ENCODE results near the gene ERMARD.

GRCh38 chr6:169741344-169741743 lies 10.1 kb upstream of the ERMARD start:
- TF ChIP-seq, protein P1, sequence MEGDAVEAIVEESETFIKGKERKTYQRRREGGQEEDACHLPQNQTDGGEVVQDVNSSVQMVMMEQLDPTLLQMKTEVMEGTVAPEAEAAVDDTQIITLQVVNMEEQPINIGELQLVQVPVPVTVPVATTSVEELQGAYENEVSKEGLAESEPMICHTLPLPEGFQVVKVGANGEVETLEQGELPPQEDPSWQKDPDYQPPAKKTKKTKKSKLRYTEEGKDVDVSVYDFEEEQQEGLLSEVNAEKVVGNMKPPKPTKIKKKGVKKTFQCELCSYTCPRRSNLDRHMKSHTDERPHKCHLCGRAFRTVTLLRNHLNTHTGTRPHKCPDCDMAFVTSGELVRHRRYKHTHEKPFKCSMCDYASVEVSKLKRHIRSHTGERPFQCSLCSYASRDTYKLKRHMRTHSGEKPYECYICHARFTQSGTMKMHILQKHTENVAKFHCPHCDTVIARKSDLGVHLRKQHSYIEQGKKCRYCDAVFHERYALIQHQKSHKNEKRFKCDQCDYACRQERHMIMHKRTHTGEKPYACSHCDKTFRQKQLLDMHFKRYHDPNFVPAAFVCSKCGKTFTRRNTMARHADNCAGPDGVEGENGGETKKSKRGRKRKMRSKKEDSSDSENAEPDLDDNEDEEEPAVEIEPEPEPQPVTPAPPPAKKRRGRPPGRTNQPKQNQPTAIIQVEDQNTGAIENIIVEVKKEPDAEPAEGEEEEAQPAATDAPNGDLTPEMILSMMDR (IDR thresholded peaks at IDR 0.05), result no peak
- no peak for TF ChIP-seq POLR2A (IDR thresholded peaks at IDR 0.05)

Measured in right lobe of liver (tissue), 4 donors.